T-helper 17 cell (primary cell): ENCODE measurements around the gene PPP4R2. TPM values are rescaled to one million over a fixed set of nuclear protein-coding genes. Genes with fewer than 3 reads are reported as not detected.
"Not testable (repeated sequence)": the region's sequence is repeated elsewhere in the genome, so short reads cannot be mapped to it uniquely, and the experiment has no call there.

Source experiments
- ATAC-seq: fragments of 150-1000 bp; cut with Tn5 transposase; 2 replicates; pipeline ENCODE4 v1.10.0; 2021; ENCODE audit warnings: mild to moderate bottlenecking, moderate library complexity
- DNase-seq, 3 donors: peaks; one replicate each; pipeline versions ENCODE4 v3.0.0 to v3.0.0-alpha.2; 2020 to 2021
- H3K9me3 ChIP-seq: one replicate; pipeline ENCODE4 v1.7.0; 2013; ENCODE audit warnings: low read length, mild to moderate bottlenecking; ENCODE audit not compliant: control insufficient read depth, poor library complexity, severe bottlenecking
- H3K27ac Mint-ChIP-seq: one replicate; pipeline ENCODE4 v1.8.0; 2022; ENCODE audit warnings: mild to moderate bottlenecking, moderate library complexity, mixed read lengths
- H3K27me3 Mint-ChIP-seq: one replicate; pipeline ENCODE4 v1.8.0; 2022; ENCODE audit warnings: mixed read lengths
- H3K36me3 Mint-ChIP-seq: one replicate; pipeline ENCODE4 v1.8.0; 2022; ENCODE audit warnings: low read depth, mixed read lengths
- H3K4me1 Mint-ChIP-seq: one replicate; pipeline ENCODE4 v1.8.0; 2022; ENCODE audit warnings: mild to moderate bottlenecking, mixed read lengths
- H3K4me3 Mint-ChIP-seq: one replicate; pipeline ENCODE4 v1.8.0; 2022; ENCODE audit warnings: mild to moderate bottlenecking, moderate library complexity, mixed read lengths
- total RNA-seq, 4 donors: library from RNA in 2 of 4; stranded (reverse) in 2 of 4; gene quantifications; one replicate each; pipeline ENCODE4 v1.2.3 and lab custom pipeline; 2022 to 2026

The PPP4R2 gene
- total RNA-seq, 2 donors from 2014 or later: 60.1 to 65.1 TPM

DNA sequence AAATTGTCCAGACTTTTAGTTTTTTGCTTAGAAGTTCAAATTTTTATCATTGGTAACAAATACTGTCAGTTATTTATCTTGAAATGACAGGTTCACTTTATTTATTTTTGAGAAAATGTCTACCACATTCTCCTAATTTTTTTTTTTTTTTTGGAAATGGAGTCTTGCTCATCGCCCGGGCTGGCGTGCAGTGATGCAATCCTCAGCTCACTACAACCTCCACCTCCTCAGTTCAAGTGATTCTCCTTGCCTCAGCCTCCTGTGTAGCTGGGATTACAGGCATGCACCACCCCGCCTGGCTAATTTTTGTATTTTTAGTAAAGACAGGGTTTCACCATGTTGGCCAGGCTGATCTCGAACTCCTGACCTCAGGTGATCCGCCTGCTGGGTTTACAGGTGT lies 48.8 kb downstream of the PPP4R2 start:
- no peaks in the 10 kb centered on the region for H3K27me3 Mint-ChIP-seq
- H3K36me3 Mint-ChIP-seq: no peaks in the 10 kb centered on the region
- no peaks in the 10 kb centered on the region for H3K9me3 ChIP-seq
- peaks cover 24% of the 10 kb centered on the region for H3K4me1 Mint-ChIP-seq
- DNase-seq (no peak), ATAC-seq (no peak)
- no peak overlapping the region for H3K4me3 Mint-ChIP-seq
- H3K27ac Mint-ChIP-seq: peak overlapping the region; percentile 41

DNA sequence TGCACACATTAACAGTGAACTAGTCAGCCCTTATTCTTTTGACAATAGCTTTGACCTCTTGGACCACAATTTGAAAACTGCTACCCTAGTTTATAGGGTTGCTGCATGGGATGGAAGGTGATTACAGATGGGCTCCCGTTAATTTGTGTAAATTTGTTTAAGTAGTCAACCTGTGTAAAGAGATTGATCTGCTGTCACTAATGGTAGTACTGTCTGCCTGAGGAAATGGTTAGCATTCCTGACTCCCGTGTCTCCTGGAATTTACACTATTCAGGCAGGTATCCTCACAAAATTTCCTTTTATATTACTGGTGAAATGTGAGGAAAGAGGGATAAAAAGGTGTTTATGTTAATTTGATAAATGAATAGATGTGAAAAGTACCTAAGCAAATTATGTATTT lies 49.6 kb downstream of the PPP4R2 start:
- peaks cover 22% of the 10 kb centered on the region for H3K4me1 Mint-ChIP-seq
- H3K36me3 Mint-ChIP-seq: no peaks in the 10 kb centered on the region
- no peaks in the 10 kb centered on the region for H3K9me3 ChIP-seq
- ATAC-seq (no peak), DNase-seq (no peak)
- peak overlapping the region; percentile 41 for H3K27ac Mint-ChIP-seq
- H3K27me3 Mint-ChIP-seq: no peaks in the 10 kb centered on the region
- H3K4me3 Mint-ChIP-seq: no peak overlapping the region

DNA sequence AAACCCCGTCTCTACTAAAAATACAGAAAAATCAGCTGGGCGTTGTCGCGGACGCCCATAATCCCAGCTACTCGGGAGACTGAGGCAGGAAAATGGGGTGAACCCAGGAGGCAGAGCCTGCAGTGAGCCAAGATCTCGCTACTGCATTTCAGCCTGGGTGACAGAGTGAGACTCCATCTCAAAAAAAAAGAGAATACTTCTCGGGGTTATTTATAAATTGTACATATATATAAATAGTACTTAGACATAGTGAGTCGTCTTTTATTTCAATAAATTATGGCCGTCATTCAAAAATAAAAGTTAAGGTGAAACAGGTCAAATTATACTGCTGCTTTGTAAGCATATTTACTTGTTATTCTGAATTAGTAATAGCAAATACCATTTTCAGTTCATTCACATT lies 52.7 kb downstream of the PPP4R2 start:
- no peak for ATAC-seq
- peaks cover 2% of the 10 kb centered on the region for H3K36me3 Mint-ChIP-seq

DNA sequence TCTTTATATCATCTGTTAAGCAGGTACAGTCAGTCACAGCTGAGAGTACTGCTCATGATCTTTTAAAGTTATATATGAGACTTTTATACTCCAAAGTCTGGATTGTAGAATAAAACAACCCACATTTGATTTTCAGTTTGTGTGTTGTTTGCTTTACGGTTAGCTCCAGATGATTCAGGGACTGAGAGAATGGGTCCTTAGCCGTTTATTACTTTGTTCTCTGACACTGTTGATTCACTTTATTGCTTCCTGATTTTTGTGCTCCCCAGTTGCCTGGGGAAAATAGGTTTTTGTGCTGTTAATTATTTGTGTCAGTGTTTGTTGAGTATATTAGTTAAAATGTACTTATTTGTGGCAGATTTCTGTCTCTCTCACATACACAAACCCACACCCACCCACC lies 56.2 kb downstream of the PPP4R2 start:
- no peaks in the 10 kb centered on the region for H3K9me3 ChIP-seq
- Mint-ChIP-seq H3K4me3 (no peak overlapping the region), H3K27me3 (no peaks in the 10 kb centered on the region), H3K4me1 (peaks cover 18% of the 10 kb centered on the region), H3K27ac (peak overlapping the region; percentile 77), H3K36me3 (peaks cover 2% of the 10 kb centered on the region)
- DNase-seq (no peak), ATAC-seq (no peak)

More for the DNA sequence above, 52.7 kb downstream of the PPP4R2 start:
- Mint-ChIP-seq H3K27ac (no peak overlapping the region), H3K4me3 (no peak overlapping the region), H3K4me1 (peaks cover 16% of the 10 kb centered on the region), H3K27me3 (no peaks in the 10 kb centered on the region)
- no peaks in the 10 kb centered on the region for H3K9me3 ChIP-seq
- no peak for DNase-seq

DNA sequence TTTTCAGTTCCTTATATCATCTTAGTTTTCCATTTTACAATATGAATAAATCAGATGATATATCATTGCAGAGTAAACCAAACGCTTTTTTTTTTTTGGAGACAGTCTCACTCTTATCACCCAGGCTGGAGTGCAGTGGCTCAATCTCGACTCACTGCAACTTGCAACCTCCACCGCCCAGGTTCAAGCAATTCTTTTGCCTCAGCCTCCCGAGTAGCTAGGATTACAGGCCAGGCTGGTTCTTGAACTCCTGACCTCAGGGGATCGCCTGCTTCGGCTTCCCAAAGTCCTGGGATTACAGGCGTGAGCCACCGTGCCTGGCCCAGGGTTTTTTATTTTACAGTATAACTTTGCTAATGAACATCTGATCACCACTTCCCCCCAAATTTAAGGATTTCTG lies 59.0 kb downstream of the PPP4R2 start:
- no peak for DNase-seq
- H3K9me3 ChIP-seq: no peaks in the 10 kb centered on the region
- Mint-ChIP-seq H3K27ac (no peak overlapping the region), H3K27me3 (no peaks in the 10 kb centered on the region), H3K4me3 (no peak overlapping the region), H3K4me1 (peaks cover 16% of the 10 kb centered on the region), H3K36me3 (peaks cover 4% of the 10 kb centered on the region)
- ATAC-seq: no peak

DNA sequence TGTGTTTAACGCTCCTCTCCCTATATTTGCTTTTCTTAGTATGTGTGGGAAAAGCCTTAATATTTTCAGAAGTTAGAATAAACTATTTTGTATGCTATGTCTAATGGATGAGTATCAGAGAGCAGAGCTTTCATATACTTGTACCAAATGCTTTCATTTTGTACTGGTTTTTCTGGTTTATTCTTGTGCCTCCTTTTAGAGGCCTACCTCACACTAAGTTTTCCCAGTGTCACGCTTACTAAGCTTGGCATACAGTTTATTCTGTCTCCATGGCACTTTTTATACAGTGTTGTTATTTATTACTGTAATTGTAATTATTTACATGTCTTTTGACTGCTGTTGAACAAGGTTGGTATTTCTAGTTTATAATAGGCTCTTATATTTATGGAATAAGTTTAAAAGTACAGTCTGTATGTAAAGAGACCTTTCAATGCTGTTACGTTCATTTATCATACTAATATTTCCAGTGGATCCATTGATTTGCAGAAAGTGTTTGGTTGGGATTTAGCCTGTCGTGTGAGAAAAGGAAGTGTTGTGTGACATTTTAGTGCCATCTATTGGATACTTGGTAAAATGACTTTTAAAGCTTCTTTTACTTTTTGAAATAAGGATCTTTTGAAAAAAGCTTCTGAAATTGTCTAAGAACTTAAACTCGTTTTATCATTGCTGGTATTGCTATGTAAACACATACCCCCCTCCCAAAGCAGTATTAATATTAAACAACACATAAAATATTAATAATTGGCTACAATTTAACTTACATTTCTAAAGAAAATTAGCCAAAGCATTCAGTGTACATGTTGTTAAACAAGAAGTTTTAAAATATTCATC lies 59.6 kb downstream of the PPP4R2 start:
- Mint-ChIP-seq H3K4me1 (peaks cover 15% of the 10 kb centered on the region), H3K27ac (no peak overlapping the region)

DNA sequence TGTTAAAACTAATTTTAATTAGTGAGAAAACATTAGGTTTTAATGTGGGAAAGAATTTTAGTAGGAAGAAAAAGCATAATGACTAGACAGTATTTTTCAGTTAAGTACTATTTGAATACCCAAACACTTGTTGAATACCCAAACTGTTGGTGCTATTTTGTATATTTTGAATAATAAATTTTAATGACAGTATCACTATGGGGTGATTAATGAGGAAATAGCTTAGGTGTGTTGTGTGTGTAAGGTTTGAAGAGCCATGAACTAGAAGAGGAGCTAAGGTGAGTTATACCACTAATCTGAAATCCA lies 60.2 kb downstream of the PPP4R2 start:
- DNase-seq (no peak), ATAC-seq (no peak)
- Mint-ChIP-seq H3K27me3 (no peaks in the 10 kb centered on the region), H3K4me1 (peaks cover 13% of the 10 kb centered on the region), H3K36me3 (peaks cover 4% of the 10 kb centered on the region), H3K27ac (no peak overlapping the region), H3K4me3 (no peak overlapping the region)
- no peaks in the 10 kb centered on the region for H3K9me3 ChIP-seq

More for the DNA sequence above, 59.6 kb downstream of the PPP4R2 start:
- Mint-ChIP-seq H3K36me3 (peaks cover 4% of the 10 kb centered on the region), H3K27me3 (no peaks in the 10 kb centered on the region), H3K4me3 (no peak overlapping the region)
- DNase-seq (no peak), ATAC-seq (peak; percentile 47)
- H3K9me3 ChIP-seq: no peaks in the 10 kb centered on the region

DNA sequence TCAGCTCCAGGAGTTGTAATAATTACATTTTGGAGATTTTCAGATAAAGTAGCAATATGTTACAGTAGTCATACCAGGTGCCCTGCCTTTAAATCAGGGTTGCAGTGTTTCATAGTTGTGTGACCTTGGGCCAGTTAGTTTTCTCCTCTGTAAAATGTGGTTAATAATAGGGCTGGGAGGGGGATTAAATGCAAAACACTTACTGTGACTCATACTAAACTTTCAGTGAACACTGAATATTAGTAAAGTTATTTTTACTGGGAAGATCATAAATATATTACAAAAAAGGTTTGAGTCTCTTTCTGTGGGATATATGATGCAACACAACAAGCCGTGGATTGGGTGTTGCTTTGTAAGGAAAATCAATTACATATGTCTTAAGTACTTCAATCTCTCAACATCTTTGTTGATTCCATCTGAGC lies 63.7 kb downstream of the PPP4R2 start:
- no peak for ATAC-seq
- no peak for DNase-seq
- H3K4me1 Mint-ChIP-seq: peaks cover 7% of the 10 kb centered on the region
- peaks cover 2% of the 10 kb centered on the region for H3K36me3 Mint-ChIP-seq
- no peaks in the 10 kb centered on the region for H3K9me3 ChIP-seq
- no peak overlapping the region for H3K27ac Mint-ChIP-seq
- H3K4me3 Mint-ChIP-seq: no peak overlapping the region
- H3K27me3 Mint-ChIP-seq: no peaks in the 10 kb centered on the region

DNA sequence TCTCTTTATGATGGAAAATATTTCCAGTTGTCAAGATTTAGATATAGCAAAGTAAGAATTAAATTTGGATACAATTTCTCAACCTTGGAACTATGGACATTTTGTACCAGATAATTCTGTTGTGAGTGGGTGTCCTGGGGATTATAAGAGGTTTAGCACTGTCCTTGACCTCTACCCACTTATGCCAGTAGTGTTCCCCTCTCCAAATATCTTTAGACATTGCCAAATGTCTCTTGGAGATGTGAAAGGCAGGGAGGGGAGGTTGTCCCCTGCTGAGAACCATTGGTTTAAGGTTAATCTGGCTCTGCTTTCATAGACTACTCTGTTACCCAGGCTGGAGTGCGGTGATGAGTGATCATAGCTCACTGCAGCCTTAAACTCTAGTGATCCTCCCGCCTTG lies 64.8 kb downstream of the PPP4R2 start, which contains the start of gene EBLN2:
Gene EBLN2, plus strand, starts transcription at position 244 of the 400 bp plus-strand sequence. CDS start 423 bp downstream, outside the sequence.
- ATAC-seq: no peak
- no peak within 1 kb of the TSS for H3K27ac Mint-ChIP-seq
- H3K27me3 Mint-ChIP-seq: no peaks in the 10 kb centered on the region
- DNase-seq: no peak
- no peak within 1 kb of the TSS for H3K4me3 Mint-ChIP-seq
- no peaks in the 10 kb centered on the region for H3K9me3 ChIP-seq
- peaks cover 2% of the 10 kb centered on the region for H3K36me3 Mint-ChIP-seq
- peaks cover 2% of the 10 kb centered on the region for H3K4me1 Mint-ChIP-seq

DNA sequence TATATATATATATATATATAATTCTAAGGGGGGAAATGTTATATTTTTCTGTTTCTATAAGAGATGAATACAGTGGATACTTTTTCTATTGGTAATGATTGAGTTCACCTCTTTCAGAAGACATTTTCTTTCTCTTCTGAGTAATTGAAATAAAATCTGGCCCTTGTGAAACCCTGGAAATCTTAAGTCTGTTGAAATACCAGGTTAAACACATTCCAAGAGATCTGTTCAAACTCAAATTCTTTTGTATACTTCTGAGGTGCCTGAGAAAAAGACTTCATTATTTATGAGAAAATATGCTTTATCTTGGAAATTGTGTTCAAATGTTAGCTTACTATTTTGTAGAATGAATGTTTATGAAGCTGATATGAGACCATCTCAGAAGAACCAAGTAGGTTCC lies 69.6 kb downstream of the PPP4R2 start:
- ATAC-seq, H3K27ac Mint-ChIP-seq, DNase-seq, H3K4me1 Mint-ChIP-seq, H3K27me3 Mint-ChIP-seq, H3K4me3 Mint-ChIP-seq, H3K36me3 Mint-ChIP-seq, H3K9me3 ChIP-seq: not testable (repeated sequence)

DNA sequence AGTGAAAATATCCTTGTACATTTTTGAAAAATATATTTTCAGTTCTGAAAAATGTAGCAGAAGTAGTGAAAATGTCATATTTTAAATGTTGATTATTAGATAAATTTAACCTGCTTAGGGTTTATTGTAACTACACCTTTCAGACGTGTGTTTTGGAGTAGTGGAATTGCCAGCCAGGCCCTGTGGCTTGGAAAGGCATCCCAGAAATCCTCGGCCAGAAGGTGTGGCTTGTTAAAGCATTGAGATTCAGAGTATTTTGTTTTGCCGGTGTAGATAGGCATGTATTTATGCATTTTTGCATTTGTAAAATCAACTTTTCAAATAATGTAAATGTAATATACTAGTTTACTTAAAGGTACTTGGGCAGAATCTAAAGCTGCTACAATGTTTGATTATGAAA lies 71.8 kb downstream of the PPP4R2 start:
- ATAC-seq: no peak
- Mint-ChIP-seq H3K4me3 (no peak overlapping the region), H3K27me3 (no peaks in the 10 kb centered on the region), H3K36me3 (no peaks in the 10 kb centered on the region), H3K27ac (no peak overlapping the region), H3K4me1 (peaks cover 15% of the 10 kb centered on the region)
- no peak for DNase-seq
- no peaks in the 10 kb centered on the region for H3K9me3 ChIP-seq

DNA sequence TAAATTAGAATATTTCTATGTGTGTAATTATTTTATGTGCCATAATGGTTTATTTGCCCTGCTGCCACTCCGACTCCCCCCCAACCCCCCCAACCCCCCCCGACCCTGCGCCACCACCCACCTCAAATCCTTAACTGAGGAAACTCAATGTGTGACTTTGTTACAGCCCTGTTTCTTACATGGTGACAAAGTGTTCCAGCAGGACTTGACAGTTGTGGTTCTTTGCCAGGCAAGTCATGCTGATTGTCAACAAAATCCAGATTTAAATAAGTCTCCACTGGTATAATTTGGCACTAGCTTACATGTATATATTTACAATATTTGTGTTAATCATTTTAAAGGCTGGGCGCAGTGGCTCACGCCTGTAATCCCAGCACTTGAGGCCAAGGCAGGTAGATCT lies 72.6 kb downstream of the PPP4R2 start:
- Mint-ChIP-seq H3K27me3 (no peaks in the 10 kb centered on the region), H3K4me3 (no peak overlapping the region), H3K36me3 (no peaks in the 10 kb centered on the region), H3K27ac (no peak overlapping the region), H3K4me1 (peaks cover 17% of the 10 kb centered on the region)
- DNase-seq: no peak
- H3K9me3 ChIP-seq: no peaks in the 10 kb centered on the region
- no peak for ATAC-seq

DNA sequence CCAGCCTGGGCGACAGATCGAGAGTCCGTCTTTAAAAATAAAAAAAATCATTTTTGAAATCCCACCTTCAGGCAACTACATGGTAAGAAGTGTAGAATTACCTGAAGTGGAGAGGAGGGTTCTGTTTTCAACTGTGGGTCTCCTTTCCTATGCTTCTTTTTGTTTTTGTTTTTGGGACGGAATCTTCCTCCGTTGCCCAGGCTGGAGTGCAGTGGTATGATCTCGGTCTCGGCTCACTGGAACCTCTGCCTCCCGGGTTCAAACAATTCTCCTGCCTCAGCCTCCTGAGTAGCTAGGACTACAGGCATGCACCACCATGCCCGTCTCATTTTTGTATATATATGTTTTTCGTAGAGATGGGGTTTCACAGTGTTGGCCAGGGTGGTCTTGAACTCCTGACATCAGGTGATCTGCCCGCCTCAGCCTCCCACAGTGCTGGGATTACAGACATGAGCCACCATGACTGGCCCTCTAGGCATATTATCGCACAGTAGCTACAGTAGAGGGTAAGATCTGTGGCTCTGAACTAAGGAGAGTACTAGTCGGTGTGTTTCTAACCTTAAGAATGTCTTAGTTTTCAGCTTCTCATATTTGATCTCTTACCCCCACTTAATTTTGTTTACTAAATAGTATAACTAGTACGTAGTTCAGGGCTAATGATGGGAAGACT lies 73.3 kb downstream of the PPP4R2 start:
- H3K36me3 Mint-ChIP-seq: no peaks in the 10 kb centered on the region
- ATAC-seq: no peak
- no peak overlapping the region for H3K4me3 Mint-ChIP-seq
- no peaks in the 10 kb centered on the region for H3K27me3 Mint-ChIP-seq
- DNase-seq: no peak
- H3K27ac Mint-ChIP-seq: no peak overlapping the region
- H3K4me1 Mint-ChIP-seq: peaks cover 17% of the 10 kb centered on the region
- no peaks in the 10 kb centered on the region for H3K9me3 ChIP-seq
